ENCODE measurements around the gene FAM53B. TPM values are rescaled to one million over a fixed set of nuclear protein-coding genes. Genes with fewer than 3 reads are reported as not detected.

FAM53B gene
- total and polyA plus RNA-seq, 4 donors = 5.1 to 20.6 (median 9.6) TPM

- intact Hi-C loops (cut with DNase I) = no loop called here
- H3K27me3 ChIP-seq (ENCODE audit: control insufficient read depth in 1 of 2, insufficient read depth in 2 of 2, low read length in 1 of 2) = no peaks in the 10 kb centered on the region
- H3K4me3 ChIP-seq (ENCODE audit: low read length in 2 of 2) = no peak overlapping the region
- ATAC-seq (ENCODE audit: low FRiP score) (peak; percentile 12), DNase-seq (peak in 1 of 2 donors; percentile 71)
- no peaks in the 10 kb centered on the region for H3K9me3 ChIP-seq (ENCODE audit: control insufficient read depth, low read length)
- WGBS, 2 donors = 36 to 40% methylated on average over 13 of the region's 13 CpGs
- H3K4me1 ChIP-seq (ENCODE audit: control insufficient read depth in 1 of 2, insufficient read depth in 2 of 2, low read length in 2 of 2) = no peaks in the 10 kb centered on the region
- H3K36me3 ChIP-seq (ENCODE audit: control insufficient read depth in 1 of 2, insufficient read depth in 2 of 2, low read length in 1 of 2) = no peaks in the 10 kb centered on the region
- H3K27ac ChIP-seq (ENCODE audit: low read depth in 1 of 2, low read length in 2 of 2) = peak overlapping the region in 1 of 2 donors; percentile 73
Observed at GRCh38 chr10:124733571-124734245, 10.5 kb downstream of the FAM53B start.

DNA sequence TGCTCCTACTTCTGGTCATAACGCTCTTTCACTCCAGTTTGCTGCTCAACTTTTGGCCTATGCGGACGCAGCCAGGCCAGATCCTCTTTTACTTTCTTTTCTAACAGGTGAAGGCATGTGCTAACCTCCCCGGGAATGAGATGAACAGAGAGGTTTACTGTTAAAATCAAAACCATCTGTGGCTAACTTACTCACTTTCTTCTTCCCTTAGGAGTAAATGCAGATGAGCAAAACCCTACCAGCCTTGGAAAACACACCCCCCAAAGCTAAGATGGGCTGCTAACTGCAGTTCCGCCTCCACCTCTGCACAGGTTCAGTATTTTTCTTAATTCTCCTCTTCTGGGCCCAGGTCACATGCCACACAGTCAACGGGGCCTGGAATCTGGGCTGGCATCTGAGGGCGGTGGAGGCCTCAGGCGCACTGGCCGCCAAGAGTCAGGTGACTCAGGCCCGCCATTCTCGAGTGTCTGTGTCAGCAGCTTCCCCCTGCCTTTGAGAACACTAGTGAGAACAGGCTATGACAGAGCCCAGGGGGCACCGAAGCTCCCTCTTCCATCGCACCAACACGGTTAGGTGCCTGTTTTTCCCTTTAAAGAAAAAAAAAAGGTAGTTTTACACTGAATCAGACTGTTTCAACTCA is 11.1 kb downstream of the FAM53B start:
- peak; percentile 84 to 91 for DNase-seq
- H3K27ac ChIP-seq (ENCODE audit: low read depth in 1 of 2, low read length in 2 of 2) = peak overlapping the region in 1 of 2 donors; percentile 73
- 31 to 33% methylated on average over 14 of the region's 14 CpGs for WGBS, 2 donors
- intact Hi-C loops (cut with DNase I) = no loop called here
- no peaks in the 10 kb centered on the region for H3K4me1 ChIP-seq (ENCODE audit: control insufficient read depth in 1 of 2, insufficient read depth in 2 of 2, low read length in 2 of 2)
- no peak overlapping the region for H3K4me3 ChIP-seq (ENCODE audit: low read length in 2 of 2)
- H3K36me3 ChIP-seq (ENCODE audit: control insufficient read depth in 1 of 2, insufficient read depth in 2 of 2, low read length in 1 of 2) = no peaks in the 10 kb centered on the region
- no peaks in the 10 kb centered on the region for H3K27me3 ChIP-seq (ENCODE audit: control insufficient read depth in 1 of 2, insufficient read depth in 2 of 2, low read length in 1 of 2)
- peak; percentile 60 for ATAC-seq (ENCODE audit: low FRiP score)
- H3K9me3 ChIP-seq (ENCODE audit: control insufficient read depth, low read length) = no peaks in the 10 kb centered on the region

DNA sequence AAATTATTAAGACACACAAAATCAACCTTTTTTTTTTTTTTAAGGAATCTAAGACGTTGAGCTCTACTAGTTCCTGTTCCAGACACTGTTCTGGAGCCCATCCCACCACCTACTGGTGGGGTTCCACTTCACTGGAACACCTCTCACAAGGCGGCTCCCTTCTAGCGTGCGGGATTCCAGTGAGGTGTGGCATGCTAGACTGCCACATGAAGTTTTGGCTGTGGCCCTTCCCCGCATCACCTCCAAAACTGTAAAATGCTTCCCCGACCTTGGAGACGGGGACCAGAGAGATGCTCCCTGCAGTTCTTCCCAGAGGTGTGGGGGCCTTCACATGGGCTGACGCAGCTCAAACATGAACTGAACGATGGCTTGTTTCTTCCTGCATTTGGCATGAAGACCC is 12.6 kb downstream of the FAM53B start:
- no peaks in the 10 kb centered on the region for H3K27me3 ChIP-seq (ENCODE audit: control insufficient read depth in 1 of 2, insufficient read depth in 2 of 2, low read length in 1 of 2)
- DNase-seq (peak in 1 of 2 donors; percentile 38), ATAC-seq (ENCODE audit: low FRiP score) (no peak)
- H3K9me3 ChIP-seq (ENCODE audit: control insufficient read depth, low read length) = no peaks in the 10 kb centered on the region
- no peaks in the 10 kb centered on the region for H3K36me3 ChIP-seq (ENCODE audit: control insufficient read depth in 1 of 2, insufficient read depth in 2 of 2, low read length in 1 of 2)
- no peaks in the 10 kb centered on the region for H3K4me1 ChIP-seq (ENCODE audit: control insufficient read depth in 1 of 2, insufficient read depth in 2 of 2, low read length in 2 of 2)
- intact Hi-C loops (cut with DNase I) = no loop called here
- no peak overlapping the region for H3K27ac ChIP-seq (ENCODE audit: low read depth in 1 of 2, low read length in 2 of 2)
- H3K4me3 ChIP-seq (ENCODE audit: low read length in 2 of 2) = no peak overlapping the region
- WGBS, 2 donors = 87 to 89% methylated on average over 9 of the region's 9 CpGs

- Histone ChIP-seq H3K4me1 (ENCODE audit: control insufficient read depth in 1 of 2, insufficient read depth in 2 of 2, low read length in 2 of 2) (no peaks in the 10 kb centered on the region), H3K27me3 (ENCODE audit: control insufficient read depth in 1 of 2, insufficient read depth in 2 of 2, low read length in 1 of 2) (no peaks in the 10 kb centered on the region), H3K4me3 (ENCODE audit: low read length in 2 of 2) (no peak overlapping the region), H3K27ac (ENCODE audit: low read depth in 1 of 2, low read length in 2 of 2) (no peak overlapping the region), H3K9me3 (ENCODE audit: control insufficient read depth, low read length) (no peaks in the 10 kb centered on the region), H3K36me3 (ENCODE audit: control insufficient read depth in 1 of 2, insufficient read depth in 2 of 2, low read length in 1 of 2) (no peaks in the 10 kb centered on the region)
- intact Hi-C loops (cut with DNase I) = no loop called here
- no peak for ATAC-seq (ENCODE audit: low FRiP score)
- no peak for DNase-seq
- WGBS, 2 donors = 62 to 83% methylated on average over 3 of the region's 3 CpGs
Observed at GRCh38 chr10:124730790-124731189, 13.4 kb downstream of the FAM53B start.

DNA sequence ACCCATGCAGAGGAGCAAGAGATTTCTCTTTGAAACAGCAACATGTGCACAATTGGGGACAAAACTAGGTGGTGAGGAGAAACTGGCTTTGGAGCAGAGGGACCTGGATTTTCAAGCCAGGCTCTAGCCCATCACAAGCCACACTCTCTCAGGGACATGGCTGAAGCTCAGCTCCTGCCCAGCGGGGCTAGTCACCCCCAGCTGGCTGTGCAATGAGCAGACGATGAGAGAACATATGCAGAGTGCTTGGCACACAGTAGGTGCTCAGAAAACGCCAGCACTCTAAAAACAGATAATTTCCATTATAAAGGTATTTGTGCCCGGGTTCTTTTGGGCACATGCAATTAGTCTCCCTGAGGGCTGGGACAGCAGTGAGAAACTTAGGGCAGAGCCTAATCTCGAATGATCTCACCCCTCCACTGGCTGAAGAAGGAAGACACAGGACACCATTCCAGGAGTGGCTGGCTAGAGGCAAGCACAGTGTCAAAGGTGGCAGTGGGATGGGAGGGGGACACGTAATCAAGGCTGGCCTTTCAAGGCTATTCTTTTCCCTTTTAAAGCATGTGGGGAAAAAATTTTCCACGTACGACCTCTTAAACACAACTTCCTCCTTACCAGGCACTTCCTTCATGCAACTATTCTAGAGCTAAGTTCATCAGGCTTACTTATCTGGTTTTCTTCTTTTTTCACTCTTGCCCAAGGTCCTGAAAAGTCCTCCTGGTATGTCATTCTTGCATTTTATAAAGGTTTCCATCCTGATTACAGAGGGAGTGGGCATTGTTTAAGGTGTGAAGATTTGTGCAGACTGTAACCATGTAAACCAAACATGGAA is 15.1 kb downstream of the FAM53B start:
- no peaks in the 10 kb centered on the region for H3K4me1 ChIP-seq (ENCODE audit: control insufficient read depth in 1 of 2, insufficient read depth in 2 of 2, low read length in 2 of 2)
- intact Hi-C loops (cut with DNase I) = no loop called here
- no peak overlapping the region for H3K27ac ChIP-seq (ENCODE audit: low read depth in 1 of 2, low read length in 2 of 2)
- ATAC-seq (ENCODE audit: low FRiP score) (no peak), DNase-seq (peak in 1 of 2 donors; percentile 49)
- H3K27me3 ChIP-seq (ENCODE audit: control insufficient read depth in 1 of 2, insufficient read depth in 2 of 2, low read length in 1 of 2) = no peaks in the 10 kb centered on the region
- 72 to 80% methylated on average over 8 of the region's 8 CpGs for WGBS, 2 donors
- H3K4me3 ChIP-seq (ENCODE audit: low read length in 2 of 2) = no peak overlapping the region
- H3K36me3 ChIP-seq (ENCODE audit: control insufficient read depth in 1 of 2, insufficient read depth in 2 of 2, low read length in 1 of 2) = no peaks in the 10 kb centered on the region
- H3K9me3 ChIP-seq (ENCODE audit: control insufficient read depth, low read length) = no peaks in the 10 kb centered on the region

- DNase-seq (peak in 1 of 2 donors; percentile 74), ATAC-seq (ENCODE audit: low FRiP score) (no peak)
- H3K27ac ChIP-seq (ENCODE audit: low read depth in 1 of 2, low read length in 2 of 2) = no peak overlapping the region
Observed at GRCh38 chr10:124728071-124728829, 15.9 kb downstream of the FAM53B start.

GRCh38 chr10:124727361-124727960 is 16.7 kb downstream of the FAM53B start:
- ATAC-seq (ENCODE audit: low FRiP score) (no peak), DNase-seq (no peak)
- H3K27me3 ChIP-seq (ENCODE audit: control insufficient read depth in 1 of 2, insufficient read depth in 2 of 2, low read length in 1 of 2) = no peaks in the 10 kb centered on the region
- intact Hi-C loops (cut with DNase I) = no loop called here
- H3K9me3 ChIP-seq (ENCODE audit: control insufficient read depth, low read length) = no peaks in the 10 kb centered on the region
- 54 to 68% methylated on average over 6 of the region's 6 CpGs for WGBS, 2 donors
- H3K4me3 ChIP-seq (ENCODE audit: low read length in 2 of 2) = no peak overlapping the region
- H3K27ac ChIP-seq (ENCODE audit: low read depth in 1 of 2, low read length in 2 of 2) = no peak overlapping the region
- H3K36me3 ChIP-seq (ENCODE audit: control insufficient read depth in 1 of 2, insufficient read depth in 2 of 2, low read length in 1 of 2) = no peaks in the 10 kb centered on the region
- no peaks in the 10 kb centered on the region for H3K4me1 ChIP-seq (ENCODE audit: control insufficient read depth in 1 of 2, insufficient read depth in 2 of 2, low read length in 2 of 2)

More at GRCh38 chr10:124728071-124728829, 15.9 kb downstream of the FAM53B start:
- H3K4me1 ChIP-seq (ENCODE audit: control insufficient read depth in 1 of 2, insufficient read depth in 2 of 2, low read length in 2 of 2) = no peaks in the 10 kb centered on the region
- H3K9me3 ChIP-seq (ENCODE audit: control insufficient read depth, low read length) = no peaks in the 10 kb centered on the region
- no peak overlapping the region for H3K4me3 ChIP-seq (ENCODE audit: low read length in 2 of 2)
- no peaks in the 10 kb centered on the region for H3K36me3 ChIP-seq (ENCODE audit: control insufficient read depth in 1 of 2, insufficient read depth in 2 of 2, low read length in 1 of 2)
- intact Hi-C loops (cut with DNase I) = no loop called here
- WGBS, 2 donors = 72 to 82% methylated on average over 14 of the region's 14 CpGs
- H3K27me3 ChIP-seq (ENCODE audit: control insufficient read depth in 1 of 2, insufficient read depth in 2 of 2, low read length in 1 of 2) = no peaks in the 10 kb centered on the region

DNA sequence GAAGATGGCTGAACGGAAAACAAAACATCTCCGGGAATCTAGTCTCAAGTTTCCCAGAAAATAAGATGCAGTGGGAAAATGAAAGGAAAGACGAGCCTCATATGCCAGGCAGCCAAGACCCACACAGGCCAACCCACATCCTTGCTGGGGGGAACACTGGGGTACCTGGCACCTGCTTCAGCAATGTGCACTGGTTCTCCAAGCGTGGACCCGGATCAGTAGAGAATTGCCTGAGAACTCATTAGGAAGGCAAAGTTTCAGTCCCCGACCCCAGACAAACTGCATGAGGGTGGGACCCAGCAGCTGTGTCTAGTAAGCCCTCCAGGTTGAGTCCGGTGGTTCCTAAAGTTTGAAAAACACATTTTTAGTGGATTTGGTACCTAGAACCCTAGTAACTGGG is 18.4 kb downstream of the FAM53B start:
- Histone ChIP-seq H3K9me3 (ENCODE audit: control insufficient read depth, low read length) (no peaks in the 10 kb centered on the region), H3K27me3 (ENCODE audit: control insufficient read depth in 1 of 2, insufficient read depth in 2 of 2, low read length in 1 of 2) (no peaks in the 10 kb centered on the region), H3K27ac (ENCODE audit: low read depth in 1 of 2, low read length in 2 of 2) (no peak overlapping the region), H3K4me1 (ENCODE audit: control insufficient read depth in 1 of 2, insufficient read depth in 2 of 2, low read length in 2 of 2) (no peaks in the 10 kb centered on the region), H3K36me3 (ENCODE audit: control insufficient read depth in 1 of 2, insufficient read depth in 2 of 2, low read length in 1 of 2) (no peaks in the 10 kb centered on the region), H3K4me3 (ENCODE audit: low read length in 2 of 2) (no peak overlapping the region)
- intact Hi-C loops (cut with DNase I) = no loop called here
- WGBS, 2 donors = 89 to 96% methylated on average over 7 of the region's 7 CpGs
- no peak for ATAC-seq (ENCODE audit: low FRiP score)
- DNase-seq = peak in 1 of 2 donors; percentile 13

Data from aorta (tissue), 5 donors.